Mesenchymal stem cell (in vitro differentiated cells and primary cell): ENCODE results near the gene CEACAM3.

Experiments
- DNase-seq: peaks from one replicate; pipeline ENCODE4 v3.0.0-alpha.2; 2013
- H2AFZ ChIP-seq: one replicate; pipeline ENCODE4 v1.6.1; 2013; ENCODE audit warnings: low read depth, mild to moderate bottlenecking, control low read depth, inconsistent platforms, low read length, moderate library complexity
- H2AK5ac ChIP-seq: 2 replicates; pipeline ENCODE4 v1.6.1; 2013; ENCODE audit warnings: low read length, moderate library complexity, mild to moderate bottlenecking, inconsistent platforms; ENCODE audit not compliant: severe bottlenecking
- H2BK120ac ChIP-seq: one replicate; pipeline ENCODE4 v1.6.1; 2013; ENCODE audit warnings: low read depth, mild to moderate bottlenecking, inconsistent platforms, low read length, moderate library complexity
- H2BK12ac ChIP-seq, 2 experiments: one replicate each; pipeline ENCODE4 v1.6.1; 2013; ENCODE audit warnings: inconsistent platforms in 2 of 2, low read length in 2 of 2, mild to moderate bottlenecking in 2 of 2, moderate library complexity in 2 of 2, control low read depth in 1 of 2
- H2BK15ac ChIP-seq: one replicate; pipeline ENCODE4 v1.6.1; 2013; ENCODE audit warnings: mild to moderate bottlenecking, low read depth, inconsistent platforms; ENCODE audit not compliant: poor library complexity, severe bottlenecking
- H2BK5ac ChIP-seq: 2 replicates; pipeline ENCODE4 v1.6.1; 2013; ENCODE audit warnings: low read depth, mild to moderate bottlenecking, low read length, control low read depth, inconsistent platforms; ENCODE audit not compliant: poor library complexity, severe bottlenecking
- H3K14ac ChIP-seq, 2 experiments: one replicate each; pipeline ENCODE4 v1.6.1; 2013; ENCODE audit warnings: inconsistent platforms in 2 of 2, low read length in 2 of 2, control low read depth in 1 of 2, mild to moderate bottlenecking in 1 of 2, moderate library complexity in 1 of 2
- H3K18ac ChIP-seq, 2 experiments: one replicate each; pipeline ENCODE4 v1.6.1; 2013; ENCODE audit warnings: inconsistent platforms in 2 of 2, low read length in 2 of 2, control low read depth in 1 of 2, low read depth in 1 of 2, mild to moderate bottlenecking in 1 of 2
- H3K23ac ChIP-seq, 2 experiments: one replicate each; pipeline ENCODE4 v1.6.1; 2013; ENCODE audit warnings: inconsistent platforms in 2 of 2, low read length in 2 of 2, mild to moderate bottlenecking in 2 of 2, moderate library complexity in 2 of 2, control low read depth in 1 of 2
- H3K27ac ChIP-seq: 2 replicates; pipeline ENCODE4 v1.5.1; 2013; ENCODE audit warnings: mild to moderate bottlenecking, moderate library complexity, low read length, control low read depth, inconsistent platforms; ENCODE audit not compliant: poor library complexity, severe bottlenecking
- H3K27me3 ChIP-seq, 2 experiments: 2 replicates each; pipeline versions ENCODE4 v1.6.1 to v1.7.0; 2013; ENCODE audit warnings: low read length in 2 of 2, mild to moderate bottlenecking in 2 of 2, moderate library complexity in 2 of 2, control low read depth in 1 of 2, inconsistent platforms in 1 of 2; ENCODE audit not compliant: control insufficient read depth in 1 of 2, insufficient read depth in 1 of 2
- H3K36me3 ChIP-seq, 2 experiments: 2 replicates each; pipeline versions ENCODE4 v1.6.1 to v1.7.0; 2013; ENCODE audit warnings: low read length in 2 of 2, control low read depth in 1 of 2, inconsistent platforms in 1 of 2, low read depth in 1 of 2, mild to moderate bottlenecking in 1 of 2; ENCODE audit not compliant: insufficient read depth in 2 of 2, control insufficient read depth in 1 of 2
- H3K4ac ChIP-seq, 2 experiments: one replicate each; pipeline ENCODE4 v1.6.1; 2013; ENCODE audit warnings: inconsistent platforms in 2 of 2, low read length in 2 of 2, mild to moderate bottlenecking in 2 of 2, moderate library complexity in 2 of 2, control low read depth in 1 of 2, low read depth in 1 of 2
- H3K4me1 ChIP-seq: 2 replicates; pipeline ENCODE4 v1.6.1; 2013; ENCODE audit warnings: low read depth, low read length, control low read depth; ENCODE audit not compliant: control insufficient read depth, insufficient read depth
- H3K4me2 ChIP-seq: 2 replicates; pipeline ENCODE4 v1.6.1; 2013; ENCODE audit warnings: low read length, mild to moderate bottlenecking, inconsistent platforms; ENCODE audit not compliant: poor library complexity, severe bottlenecking
- H3K4me3 ChIP-seq, 2 experiments: 2 replicates each; pipeline versions ENCODE4 v1.5.1 to v1.7.0; 2013; ENCODE audit warnings: low read length in 2 of 2, mild to moderate bottlenecking in 2 of 2, control low read depth in 1 of 2, low read depth in 1 of 2; ENCODE audit not compliant: insufficient read depth in 1 of 2
- H3K79me1 ChIP-seq: replicated peaks from 2 replicates; pipeline ENCODE4 v1.6.1; 2013; ENCODE audit warnings: mild to moderate bottlenecking, control low read depth, low read length, inconsistent platforms; ENCODE audit not compliant: poor library complexity, severe bottlenecking
- H3K9ac ChIP-seq: 2 replicates; pipeline ENCODE4 v1.7.0; 2013; ENCODE audit warnings: mild to moderate bottlenecking, low read length, moderate library complexity
- H3K9me3 ChIP-seq: 2 replicates; pipeline ENCODE4 v1.7.0; 2013; ENCODE audit warnings: mild to moderate bottlenecking, low read length; ENCODE audit not compliant: control insufficient read depth
- H4K8ac ChIP-seq: one replicate; pipeline ENCODE4 v1.6.1; 2013; ENCODE audit warnings: inconsistent platforms, mild to moderate bottlenecking, low read length, moderate library complexity
- H4K91ac ChIP-seq: one replicate; pipeline ENCODE4 v1.6.1; 2013; ENCODE audit warnings: mild to moderate bottlenecking, low read length, inconsistent platforms
- WGBS: methylation state at CpG from one replicate; pipeline ENCODE4 v1.1.7; 2013; ENCODE audit warnings: mixed read lengths; 5-methylcytosine and 5-hydroxymethylcytosine counted together

CEACAM3 gene

DNA sequence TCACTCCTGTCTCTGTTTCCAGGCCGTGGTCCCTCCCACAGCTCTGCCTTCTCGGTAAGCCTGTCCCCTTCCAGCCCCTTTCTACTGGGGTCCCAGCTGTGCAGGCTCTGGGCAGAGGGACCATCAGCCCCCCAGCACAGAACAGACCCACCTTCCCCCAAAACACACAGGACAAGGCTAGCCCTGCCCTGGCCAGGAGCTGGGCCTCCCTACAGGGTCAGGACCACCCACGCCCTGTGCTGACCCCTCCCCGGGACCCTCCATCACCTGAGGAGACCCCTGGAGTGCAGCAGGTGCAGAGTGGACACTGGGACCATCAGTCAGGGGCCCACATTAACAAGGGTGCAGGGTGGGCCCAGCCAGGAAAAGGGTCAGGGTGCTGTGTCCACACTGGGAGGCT lies 13.9 kb downstream of the CEACAM3 start:
- Histone ChIP-seq H3K4me3 (no peak overlapping the region), H3K18ac (no peak overlapping the region), H3K9me3 (no peaks in the 10 kb centered on the region), H2AK5ac (no peak overlapping the region), H3K9ac (no peak overlapping the region), H3K4ac (no peak overlapping the region), H2BK12ac (no peak overlapping the region), H2BK15ac (no peak overlapping the region), H3K23ac (no peak overlapping the region), H4K91ac (no peak overlapping the region), H3K14ac (no peak overlapping the region), H3K79me1 (no peaks in the 10 kb centered on the region), H4K8ac (no peak overlapping the region), H3K4me2 (no peak overlapping the region), H2BK120ac (no peak overlapping the region), H3K27ac (no peak overlapping the region), H2AFZ (no peak overlapping the region), H3K4me1 (no peaks in the 10 kb centered on the region), H3K36me3 (no peaks in the 10 kb centered on the region), H3K27me3 (peaks cover 3 to 23% of the 10 kb centered on the region in 2 experiments), H2BK5ac (no peak overlapping the region)
- DNase-seq = no peak
- WGBS = 43% methylated on average over 4 of the region's 4 CpGs

DNA sequence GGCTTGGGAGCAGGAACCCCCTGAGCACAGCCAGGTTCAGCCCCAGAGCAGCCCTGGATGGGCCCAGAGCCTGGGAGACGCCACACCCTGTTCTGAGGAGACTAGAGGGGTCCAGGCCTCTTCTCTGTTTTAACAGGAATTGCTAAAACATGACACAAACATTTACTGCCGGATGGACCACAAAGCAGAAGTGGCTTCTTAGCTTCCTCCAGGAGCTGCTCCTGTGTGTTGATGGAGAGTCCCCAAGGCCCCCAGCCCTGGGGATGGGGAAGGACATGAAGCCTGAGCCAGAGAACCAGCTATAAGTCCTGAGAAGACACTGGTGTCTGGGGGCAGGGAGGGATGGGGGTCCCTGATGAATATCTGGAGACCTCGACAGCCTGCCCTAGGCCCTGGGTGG lies 14.6 kb downstream of the CEACAM3 start:
- Histone ChIP-seq H3K23ac (no peak overlapping the region), H3K27me3 (peaks cover 3 to 19% of the 10 kb centered on the region in 2 experiments), H3K4me1 (no peaks in the 10 kb centered on the region), H2BK12ac (no peak overlapping the region), H3K9me3 (no peaks in the 10 kb centered on the region), H3K9ac (no peak overlapping the region), H4K8ac (no peak overlapping the region), H2BK120ac (no peak overlapping the region), H3K27ac (no peak overlapping the region), H3K79me1 (no peaks in the 10 kb centered on the region), H3K36me3 (no peaks in the 10 kb centered on the region), H2BK5ac (no peak overlapping the region), H2AK5ac (no peak overlapping the region), H3K18ac (no peak overlapping the region), H3K4me3 (no peak overlapping the region), H2AFZ (no peak overlapping the region), H4K91ac (no peak overlapping the region), H3K4me2 (no peak overlapping the region), H2BK15ac (no peak overlapping the region), H3K4ac (no peak overlapping the region), H3K14ac (no peak overlapping the region)
- DNase-seq = no peak
- WGBS = 64% methylated on average over 3 of the region's 3 CpGs

DNA sequence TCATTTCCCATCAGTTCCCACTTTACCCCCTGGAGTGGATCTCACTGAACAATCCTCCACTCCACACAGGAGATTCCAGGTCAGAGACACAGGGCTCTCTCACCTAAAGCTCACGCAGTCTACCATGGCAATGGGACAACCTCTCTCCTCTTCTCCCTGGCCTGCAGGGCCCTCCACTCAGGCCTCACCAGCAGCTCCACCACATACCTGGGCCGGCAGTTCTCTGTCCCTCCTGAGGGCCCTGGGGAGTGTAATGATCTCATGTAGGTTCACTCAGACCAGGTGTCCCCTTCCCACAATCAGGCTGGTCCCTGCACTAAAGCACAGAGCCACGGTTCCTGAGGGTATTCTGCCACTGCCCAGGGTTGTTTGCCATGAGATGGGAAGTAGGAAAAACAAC lies 15.6 kb downstream of the CEACAM3 start:
- Histone ChIP-seq H4K8ac (no peak overlapping the region), H3K27me3 (peaks cover 3 to 19% of the 10 kb centered on the region in 2 experiments), H2AK5ac (no peak overlapping the region), H4K91ac (no peak overlapping the region), H3K36me3 (no peaks in the 10 kb centered on the region), H3K4me2 (no peak overlapping the region), H2BK5ac (no peak overlapping the region), H2BK120ac (no peak overlapping the region), H2BK15ac (no peak overlapping the region), H3K79me1 (no peaks in the 10 kb centered on the region), H3K4ac (no peak overlapping the region), H3K23ac (no peak overlapping the region), H2AFZ (no peak overlapping the region), H3K14ac (no peak overlapping the region), H3K27ac (no peak overlapping the region), H3K18ac (no peak overlapping the region), H3K4me1 (no peaks in the 10 kb centered on the region), H3K9ac (no peak overlapping the region), H2BK12ac (no peak overlapping the region), H3K9me3 (no peaks in the 10 kb centered on the region), H3K4me3 (no peak overlapping the region)
- no peak for DNase-seq
- WGBS = 31% methylated on average over 3 of the region's 3 CpGs

DNA sequence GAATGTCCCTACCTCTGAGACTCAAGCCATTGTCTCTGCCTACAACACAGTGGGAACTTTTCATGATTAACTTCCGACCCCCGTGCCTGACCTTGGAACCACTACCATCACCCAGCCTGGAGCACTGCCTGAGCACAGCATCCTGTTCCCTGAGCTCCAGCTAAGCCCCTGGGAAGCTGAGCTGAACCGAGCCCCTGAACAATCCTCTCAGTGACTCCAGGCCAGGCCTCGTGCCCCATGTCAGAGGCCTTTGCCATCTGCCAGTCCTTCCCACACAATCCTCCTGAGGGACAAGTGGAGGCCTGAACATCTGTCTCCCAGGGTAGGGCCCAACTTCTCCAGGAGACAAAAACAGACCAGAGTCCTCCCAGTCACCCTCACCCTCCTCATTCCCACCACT lies 17.5 kb downstream of the CEACAM3 start:
- no peaks in the 10 kb centered on the region for H3K36me3 ChIP-seq
- no peak overlapping the region for H4K8ac ChIP-seq
- H3K4me1 ChIP-seq = no peaks in the 10 kb centered on the region
- H3K4me2 ChIP-seq = no peak overlapping the region
- H3K27me3 ChIP-seq = peaks cover 3 to 14% of the 10 kb centered on the region in 2 experiments
- H3K18ac ChIP-seq = no peak overlapping the region
- DNase-seq = no peak
- H4K91ac ChIP-seq = no peak overlapping the region
- H3K14ac ChIP-seq = no peak overlapping the region
- no peaks in the 10 kb centered on the region for H3K9me3 ChIP-seq
- H2BK5ac ChIP-seq = no peak overlapping the region
- H3K4ac ChIP-seq = no peak overlapping the region
- no peak overlapping the region for H2BK12ac ChIP-seq
- H3K4me3 ChIP-seq = no peak overlapping the region
- no peak overlapping the region for H3K23ac ChIP-seq
- WGBS = 49% methylated on average over 4 of the region's 4 CpGs
- no peak overlapping the region for H2BK120ac ChIP-seq
- no peaks in the 10 kb centered on the region for H3K79me1 ChIP-seq
- H2BK15ac ChIP-seq = no peak overlapping the region
- no peak overlapping the region for H2AK5ac ChIP-seq
- H3K27ac ChIP-seq = no peak overlapping the region
- H3K9ac ChIP-seq = no peak overlapping the region
- no peak overlapping the region for H2AFZ ChIP-seq
